GM03348 (cell line): ENCODE measurements around the gene TAAR8.
"Not testable (repeated sequence)": the region's sequence is repeated elsewhere in the genome, so short reads cannot be mapped to it uniquely, and the experiment has no call there.

ENCODE experiments used
- DNase-seq: peaks from one replicate; pipeline ENCODE4 v3.0.0; 2012; ENCODE audit warnings: low spot score

Gene TAAR8

DNA sequence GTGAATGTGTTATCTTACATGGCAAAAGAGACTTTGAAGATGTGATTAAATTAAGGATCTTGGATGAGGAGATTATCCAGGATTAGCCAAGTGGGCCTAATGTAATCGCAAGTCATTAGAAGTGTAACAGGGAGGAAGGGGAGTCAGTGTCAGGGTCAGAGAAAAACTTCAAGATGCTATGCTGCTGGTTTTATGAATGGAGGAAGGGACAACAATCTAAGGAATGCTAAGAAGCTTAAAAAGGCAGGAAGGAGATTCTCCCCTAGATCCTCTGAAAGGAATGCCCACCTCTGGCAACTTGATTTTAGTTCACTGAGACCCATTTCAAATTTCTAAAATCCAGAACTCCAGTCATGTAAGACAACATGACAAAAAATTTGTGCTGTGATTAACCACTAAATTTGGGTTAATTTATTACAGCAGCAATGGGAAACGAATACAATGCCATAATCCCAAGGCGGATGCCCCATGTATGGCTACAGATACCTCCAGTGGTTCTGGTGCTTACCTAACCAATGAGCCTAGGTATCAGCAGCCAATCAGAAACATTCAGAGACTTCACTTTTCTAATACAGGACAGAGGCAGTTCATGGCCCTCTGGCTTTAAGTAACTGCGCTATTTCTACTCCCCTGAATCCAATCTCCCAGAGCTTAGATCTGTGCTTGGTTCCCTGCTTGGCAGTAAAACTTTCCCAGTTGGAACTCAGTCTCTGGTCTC lies 3.6 kb upstream of the TAAR8 start:
- no peak for DNase-seq

DNA sequence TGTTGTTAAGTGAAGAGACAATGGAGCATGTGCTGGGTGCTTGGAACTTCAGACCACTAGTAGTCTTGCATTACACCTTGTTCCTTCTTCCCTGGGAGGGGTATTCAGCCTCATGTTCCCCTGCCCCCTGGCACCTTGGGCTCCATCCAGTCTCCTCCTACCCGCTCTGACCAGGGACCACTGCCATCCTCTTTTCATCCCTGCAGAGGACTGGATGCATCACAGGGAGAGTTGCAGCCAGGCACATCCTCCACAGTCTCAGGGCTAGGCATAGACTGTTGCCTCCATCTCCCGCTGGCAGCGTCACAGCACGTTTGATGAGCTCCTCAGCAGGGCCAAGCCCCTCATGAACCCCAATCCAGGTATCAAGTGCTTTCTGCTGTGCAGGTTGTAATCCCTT lies 1.3 kb upstream of the TAAR8 start:
- DNase-seq, result no peak

DNA sequence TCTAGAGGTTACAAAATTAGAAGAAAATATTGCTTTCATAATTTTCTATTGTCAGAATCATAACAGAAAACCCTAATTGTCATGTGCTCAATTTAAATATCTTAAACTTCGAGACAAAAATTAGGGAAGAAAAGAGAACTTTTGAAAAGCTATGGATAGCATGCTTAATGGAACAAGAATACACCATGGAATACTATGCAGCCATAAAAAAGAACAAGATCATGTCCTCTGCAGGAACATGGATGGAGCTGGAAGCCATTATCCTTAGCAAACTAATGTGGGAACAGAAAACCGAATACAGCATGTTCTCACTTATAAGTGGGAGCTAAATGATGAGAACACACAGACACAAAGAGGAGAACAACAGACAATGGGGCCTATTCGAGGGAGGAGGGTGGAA lies 7.6 kb downstream of the TAAR8 start:
- DNase-seq, result not testable (repeated sequence)

DNA sequence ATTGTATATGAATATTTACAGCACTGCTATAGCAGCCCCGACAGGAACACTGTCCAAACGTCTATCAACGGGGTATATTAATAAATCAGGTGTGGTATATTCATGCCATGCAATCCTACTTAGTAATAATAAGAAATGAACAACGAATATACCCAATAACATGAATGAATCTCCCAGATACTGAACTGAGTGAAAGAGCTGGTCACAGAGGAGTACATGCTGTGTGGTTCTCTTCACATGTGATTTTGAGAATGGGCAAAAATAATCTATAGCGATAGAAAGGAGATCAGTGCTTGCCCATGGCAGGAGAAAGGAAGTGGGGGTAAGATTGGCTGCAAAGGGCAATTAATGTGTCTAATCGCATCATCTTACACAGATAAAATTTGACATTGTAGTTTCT lies 13.9 kb downstream of the TAAR8 start:
- DNase-seq, result no peak

DNA sequence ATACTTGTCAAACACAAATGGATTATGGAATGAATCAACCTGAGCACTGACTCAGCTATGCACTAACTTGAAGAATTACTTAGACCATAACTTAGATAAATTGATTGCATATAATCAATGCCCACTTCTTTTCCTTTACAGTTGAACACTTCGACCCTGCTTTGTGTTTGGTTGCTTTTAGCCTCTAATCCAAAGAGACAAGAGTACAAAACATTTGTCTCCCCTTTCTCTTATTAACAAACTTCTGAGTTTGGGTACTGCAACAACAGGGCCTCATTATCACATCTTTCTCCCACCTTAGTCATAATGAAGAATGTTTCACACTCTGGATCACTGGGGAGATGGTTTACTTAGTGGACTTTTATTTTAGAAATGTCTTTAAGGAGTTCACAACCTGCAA lies 15.1 kb downstream of the TAAR8 start:
- no peak for DNase-seq

DNA sequence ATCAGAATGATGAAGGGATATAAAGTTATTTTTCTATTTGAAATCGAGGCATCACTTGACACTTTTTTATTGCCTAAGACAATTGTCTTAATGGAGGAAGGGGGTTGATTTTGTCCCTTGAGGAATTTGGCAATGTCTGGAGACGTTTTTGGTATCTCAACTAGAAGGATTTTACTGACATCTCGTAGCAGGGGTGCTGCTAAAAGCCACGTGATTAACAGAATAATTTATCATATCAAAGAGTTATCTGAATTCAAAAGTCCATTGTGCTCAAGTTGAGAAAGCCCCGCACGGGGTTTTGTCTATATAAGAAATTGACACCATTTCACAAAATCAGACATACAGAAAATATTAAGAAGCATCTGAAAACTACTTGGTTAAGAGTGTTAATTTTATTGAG lies 16.1 kb downstream of the TAAR8 start:
- DNase-seq, result no peak

DNA sequence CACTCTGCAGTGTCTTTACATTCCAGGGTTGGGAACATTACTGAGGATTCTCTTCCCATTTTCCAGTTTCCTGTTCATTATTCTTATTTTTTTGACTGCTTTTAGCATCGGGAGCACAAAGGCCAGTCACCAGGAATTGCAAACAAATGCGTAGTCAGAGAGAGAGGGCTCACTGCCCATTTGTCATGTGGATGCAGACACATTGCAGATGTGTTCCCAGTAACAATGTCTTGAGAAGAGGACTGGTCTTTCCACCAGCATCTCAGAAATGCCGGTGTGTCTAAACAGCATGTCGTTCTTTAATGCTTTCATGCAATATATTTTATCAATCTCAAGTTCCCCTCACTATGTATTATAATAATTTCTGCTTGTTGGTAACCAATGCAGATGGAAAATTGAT lies 16.7 kb downstream of the TAAR8 start:
- no peak for DNase-seq

DNA sequence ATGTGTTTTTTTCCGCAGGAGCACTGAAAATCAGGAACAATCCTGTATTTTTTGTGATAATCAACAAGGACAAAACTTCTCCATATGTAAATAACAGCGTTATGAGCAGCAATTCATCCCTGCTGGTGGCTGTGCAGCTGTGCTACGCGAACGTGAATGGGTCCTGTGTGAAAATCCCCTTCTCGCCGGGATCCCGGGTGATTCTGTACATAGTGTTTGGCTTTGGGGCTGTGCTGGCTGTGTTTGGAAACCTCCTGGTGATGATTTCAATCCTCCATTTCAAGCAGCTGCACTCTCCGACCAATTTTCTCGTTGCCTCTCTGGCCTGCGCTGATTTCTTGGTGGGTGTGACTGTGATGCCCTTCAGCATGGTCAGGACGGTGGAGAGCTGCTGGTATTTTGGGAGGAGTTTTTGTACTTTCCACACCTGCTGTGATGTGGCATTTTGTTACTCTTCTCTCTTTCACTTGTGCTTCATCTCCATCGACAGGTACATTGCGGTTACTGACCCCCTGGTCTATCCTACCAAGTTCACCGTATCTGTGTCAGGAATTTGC lies 17.8 kb downstream of the TAAR8 start, which contains the start of gene TAAR6:
Gene TAAR6, plus strand, starts transcription at position 102 of the 557 bp plus-strand sequence. Its CDS starts 0 bp downstream, at position 102.
- DNase-seq, result no peak

DNA sequence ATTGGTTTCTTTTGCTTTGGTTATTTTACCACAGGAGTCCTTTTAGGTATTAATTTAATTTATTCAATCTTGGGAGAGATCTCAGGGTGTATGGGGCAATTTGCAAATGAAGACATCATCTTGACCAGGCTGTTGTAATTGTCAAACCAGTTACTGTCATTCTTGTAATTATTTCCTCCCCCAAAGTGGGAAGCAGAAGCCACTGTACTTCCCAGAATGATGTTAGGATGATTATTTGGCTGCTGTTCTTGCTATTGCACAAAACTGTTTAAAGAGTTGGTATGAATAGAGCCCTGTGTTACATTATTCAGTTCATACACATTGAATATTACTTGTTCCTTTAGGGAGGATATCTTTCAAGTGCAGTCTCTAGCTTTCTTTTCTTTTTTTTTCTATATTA lies 19.3 kb downstream of the TAAR8 start:
- no peak for DNase-seq

DNA sequence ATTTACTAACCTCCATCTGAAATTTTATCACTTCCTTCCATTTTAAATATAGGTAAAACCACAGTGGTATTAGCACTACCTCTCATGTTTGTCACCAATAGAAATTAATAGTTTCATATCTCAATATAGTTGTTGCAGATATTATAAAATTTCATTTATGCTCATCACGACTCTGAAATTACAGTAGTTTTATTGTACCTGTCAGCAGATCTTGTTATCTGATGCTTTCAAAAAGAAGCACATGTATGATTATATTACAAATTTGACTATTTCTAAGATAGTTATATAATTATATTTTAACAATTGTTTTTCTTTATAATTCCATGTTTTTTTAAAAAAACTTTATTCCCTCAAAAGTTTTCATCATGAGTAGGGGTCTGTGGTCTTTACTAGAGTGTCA lies 32.2 kb downstream of the TAAR8 start:
- no peak for DNase-seq

DNA sequence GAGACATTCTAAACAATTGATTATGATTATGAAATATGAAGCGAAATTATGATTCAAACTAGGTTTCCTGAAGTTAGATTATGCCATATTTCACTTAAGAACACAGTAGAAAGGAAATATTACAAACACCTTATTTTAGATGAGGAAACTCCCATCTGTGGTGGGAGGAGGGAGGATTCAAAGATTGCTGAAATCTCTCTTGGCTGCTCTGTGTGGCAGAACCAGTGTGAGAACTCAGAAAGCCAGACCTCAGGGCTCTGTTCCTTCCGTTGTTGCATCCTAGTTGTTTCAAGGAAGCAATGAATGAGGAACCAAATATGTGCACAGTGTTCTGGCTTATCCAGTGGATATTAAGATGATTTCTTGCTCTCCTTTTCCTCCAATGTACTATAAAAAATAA lies 35.0 kb downstream of the TAAR8 start:
- DNase-seq, result no peak

DNA sequence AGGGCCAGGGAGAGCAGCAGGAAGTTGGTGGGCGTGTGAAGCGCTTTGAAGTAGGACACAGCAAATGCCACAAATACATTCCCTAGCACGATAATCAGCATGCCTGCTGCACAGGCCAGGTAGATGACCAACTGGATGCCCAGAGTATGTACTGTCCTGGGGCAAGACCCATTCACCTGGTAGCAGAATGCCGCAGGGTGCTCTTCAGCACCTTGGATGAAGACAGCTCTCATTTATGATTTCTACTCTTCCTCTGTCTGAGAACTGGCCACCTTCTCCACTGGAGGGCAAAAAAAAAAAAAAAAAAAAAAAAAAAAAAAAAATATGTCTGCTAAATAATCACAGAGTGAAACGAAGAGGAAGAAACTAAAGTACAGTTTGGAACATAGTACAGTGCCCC lies 37.0 kb downstream of the TAAR8 start, which contains the start of gene TAAR5:
Gene TAAR5, minus strand, starts transcription at position 288 of the 400 bp plus-strand sequence. Its CDS starts 55 bp downstream, at position 233.
- no peak for DNase-seq

DNA sequence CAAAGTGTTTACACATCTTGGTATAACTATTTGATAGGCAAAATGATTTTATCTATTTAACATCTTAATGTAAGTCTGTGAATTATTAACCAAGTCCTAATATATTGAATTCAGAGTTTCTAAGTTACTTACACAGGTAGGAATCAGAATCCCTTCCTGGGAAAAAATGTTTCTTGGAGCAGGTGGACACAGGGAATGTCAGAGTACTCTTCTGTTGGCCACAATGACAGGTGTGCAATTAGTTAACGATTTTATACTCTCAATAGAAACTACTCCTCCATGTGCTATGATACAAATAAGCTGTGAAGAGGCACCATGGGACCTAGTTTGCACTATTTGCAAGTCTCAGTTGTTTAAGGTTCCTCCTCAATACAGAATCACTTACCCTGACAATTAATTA lies 37.9 kb downstream of the TAAR8 start:
- DNase-seq, result no peak

DNA sequence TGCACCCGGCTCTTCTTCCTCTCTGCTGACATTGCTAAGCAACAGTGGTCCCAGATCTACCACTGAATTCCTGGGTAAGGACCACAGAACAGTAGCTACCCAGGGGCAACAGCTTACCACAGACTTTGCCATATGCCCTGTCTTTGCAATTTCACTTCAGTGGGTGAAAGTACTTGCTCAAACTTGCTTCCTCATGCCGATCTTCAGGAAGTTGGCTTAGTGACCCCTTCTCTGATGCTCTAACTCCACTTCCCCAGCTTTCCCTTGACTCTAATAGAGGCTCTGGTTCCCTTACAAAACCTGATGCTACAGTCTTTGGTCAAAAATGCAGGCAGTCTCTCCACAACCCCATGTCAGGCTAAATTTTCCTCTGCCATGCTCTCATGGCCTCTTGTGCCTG lies 40.4 kb downstream of the TAAR8 start:
- no peak for DNase-seq

DNA sequence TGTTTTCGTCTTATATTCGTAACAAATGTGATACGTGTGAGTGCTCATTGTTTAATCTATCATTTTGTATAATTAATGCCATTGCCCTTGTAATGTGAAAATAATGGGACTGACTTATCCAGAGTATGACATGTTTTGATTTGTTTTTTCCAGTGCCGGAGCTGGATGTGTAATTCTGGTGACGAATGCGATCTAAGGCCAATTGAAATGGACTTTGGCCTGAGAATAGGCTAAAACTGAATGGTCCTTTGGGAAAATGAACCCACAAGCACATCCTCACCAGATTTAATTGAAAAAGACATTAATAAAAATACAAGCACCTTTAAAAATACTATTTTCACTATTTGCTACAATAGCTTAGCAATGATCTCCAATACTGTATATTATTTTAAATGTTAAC lies 43.7 kb downstream of the TAAR8 start:
- no peak for DNase-seq

DNA sequence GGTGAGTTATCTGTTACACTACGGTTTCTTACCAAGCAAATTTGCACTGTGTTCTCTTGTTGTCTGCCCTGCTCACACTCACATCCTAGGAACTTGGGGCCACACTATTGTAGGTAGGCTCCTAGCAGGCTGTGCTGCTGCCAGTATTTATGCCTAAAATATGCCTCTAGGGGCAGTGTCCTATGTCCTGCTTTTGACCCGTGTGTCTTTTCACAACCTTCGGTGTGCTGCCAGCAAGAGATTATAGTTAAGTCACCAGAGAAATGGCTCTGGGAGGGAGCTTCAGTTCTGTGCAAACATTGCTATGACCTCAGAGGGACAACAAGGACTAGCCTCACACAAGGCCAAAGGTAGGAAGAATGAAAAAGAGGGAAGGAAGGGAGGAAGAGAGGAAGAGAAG lies 46.0 kb downstream of the TAAR8 start:
- no peak for DNase-seq

DNA sequence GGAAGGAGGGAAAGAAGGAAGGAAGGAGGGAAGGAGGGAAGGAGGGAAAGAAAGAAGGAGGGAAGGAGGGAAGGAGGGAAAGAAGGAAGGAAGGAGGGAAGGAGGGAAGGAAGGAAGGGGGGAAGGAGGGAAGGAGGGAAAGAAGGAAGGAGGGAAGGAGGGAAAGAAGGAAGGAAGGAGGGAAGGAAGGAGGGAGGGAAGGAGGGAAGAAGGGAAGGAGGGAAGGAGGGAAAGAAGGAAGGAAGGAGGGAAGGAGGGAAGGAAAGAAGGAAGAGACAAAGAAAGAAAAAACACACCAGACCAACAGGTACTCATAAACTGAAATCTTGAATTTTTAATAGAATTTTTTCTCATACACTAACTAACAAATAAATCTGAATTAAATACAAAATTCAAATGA lies 48.4 kb downstream of the TAAR8 start:
- DNase-seq, result not testable (repeated sequence)
